SJSA1 (cell line): ENCODE measurements around the gene DDX31. TPM values are rescaled to one million over a fixed set of nuclear protein-coding genes. Genes with fewer than 3 reads are reported as not detected.

Experiments
- DNase-seq, 2 experiments: peaks; one replicate each; pipeline ENCODE4 v3.0.0-alpha.2; 2015 to 2020; ENCODE audit warnings: low spot score in 2 of 2, low read depth in 1 of 2
- H3K27ac ChIP-seq: fragments of 250-450 bp; sonication (Bioruptor Pico); 2 replicates; pipeline ENCODE4 v1.5.1; 2020; ENCODE audit warnings: mild to moderate bottlenecking, moderate library complexity
- H3K27me3 ChIP-seq: fragments of 250-450 bp; sonication (Bioruptor Pico); replicated peaks from 2 replicates; pipeline ENCODE4 v1.5.1; 2020; ENCODE audit warnings: mild to moderate bottlenecking, moderate library complexity
- H3K36me3 ChIP-seq: fragments of 250-450 bp; sonication (Bioruptor Pico); 2 replicates; pipeline ENCODE4 v1.5.1; 2020; ENCODE audit warnings: mild to moderate bottlenecking
- H3K4me1 ChIP-seq: fragments of 250-450 bp; sonication (Bioruptor Pico); replicated peaks from 2 replicates; pipeline ENCODE4 v1.6.1; 2021; ENCODE audit warnings: mild to moderate bottlenecking
- H3K4me3 ChIP-seq: fragments of 250-450 bp; sonication (Bioruptor Pico); 2 replicates; pipeline ENCODE4 v1.5.1; 2020; ENCODE audit warnings: mild to moderate bottlenecking
- H3K9me3 ChIP-seq: fragments of 250-450 bp; sonication (Bioruptor Pico); replicated peaks from 2 replicates; pipeline ENCODE4 v1.5.1; 2020; ENCODE audit warnings: mild to moderate bottlenecking
- total RNA-seq: library from RNA; depleted of rRNA; stranded (reverse); fragments of >200 nt; shearing (Covaris generic); gene quantifications from 2 replicates; pipeline ENCODE4 v1.2.3, GENCODE V29; 2014

Gene DDX31
- total RNA-seq, 1 experiment from 2014 or later = 12.1 TPM

GRCh38 chr9:132592451-132592850 is 77.3 kb downstream of the DDX31 start:
- Histone ChIP-seq H3K9me3 (no peaks in the 10 kb centered on the region), H3K36me3 (peaks cover 4% of the 10 kb centered on the region; the same call in 1 of the 2 replicates), H3K4me3 (no peak overlapping the region), H3K27ac (no peak overlapping the region), H3K4me1 (no peaks in the 10 kb centered on the region), H3K27me3 (peaks cover 36% of the 10 kb centered on the region)
- DNase-seq = no peak

GRCh38 chr9:132591751-132592314 is 78.0 kb downstream of the DDX31 start:
- Histone ChIP-seq H3K4me3 (no peak overlapping the region), H3K36me3 (peaks cover 4% of the 10 kb centered on the region; the same call in 1 of the 2 replicates), H3K27me3 (peaks cover 43% of the 10 kb centered on the region), H3K4me1 (no peaks in the 10 kb centered on the region), H3K27ac (no peak overlapping the region), H3K9me3 (no peaks in the 10 kb centered on the region)
- DNase-seq = no peak

GRCh38 chr9:132591244-132591643 is 78.5 kb downstream of the DDX31 start:
- Histone ChIP-seq H3K4me1 (no peaks in the 10 kb centered on the region), H3K27me3 (peaks cover 48% of the 10 kb centered on the region)
- no peak for DNase-seq

GRCh38 chr9:132590318-132591182 is 79.2 kb downstream of the DDX31 start:
- Histone ChIP-seq H3K27me3 (peaks cover 55% of the 10 kb centered on the region), H3K9me3 (no peaks in the 10 kb centered on the region)
- DNase-seq = no peak

More at GRCh38 chr9:132591244-132591643, 78.5 kb downstream of the DDX31 start:
- Histone ChIP-seq H3K4me3 (no peak overlapping the region), H3K9me3 (no peaks in the 10 kb centered on the region), H3K27ac (no peak overlapping the region), H3K36me3 (peaks cover 4% of the 10 kb centered on the region; the same call in 1 of the 2 replicates)

GRCh38 chr9:132590037-132590317 is 79.8 kb downstream of the DDX31 start:
- H3K27me3 ChIP-seq = peaks cover 61% of the 10 kb centered on the region
- no peak for DNase-seq
- peaks cover 2% of the 10 kb centered on the region; the same call in 1 of the 2 replicates for H3K36me3 ChIP-seq

More at GRCh38 chr9:132590318-132591182, 79.2 kb downstream of the DDX31 start:
- Histone ChIP-seq H3K36me3 (peaks cover 4% of the 10 kb centered on the region; the same call in 1 of the 2 replicates), H3K4me1 (no peaks in the 10 kb centered on the region), H3K4me3 (no peak overlapping the region), H3K27ac (no peak overlapping the region)

GRCh38 chr9:132589148-132590036 is 80.4 kb downstream of the DDX31 start:
- no peak for DNase-seq
- H3K9me3 ChIP-seq = no peaks in the 10 kb centered on the region
- H3K27me3 ChIP-seq = peaks cover 67% of the 10 kb centered on the region

More at GRCh38 chr9:132590037-132590317, 79.8 kb downstream of the DDX31 start:
- Histone ChIP-seq H3K4me3 (no peak overlapping the region), H3K9me3 (no peaks in the 10 kb centered on the region), H3K4me1 (peaks cover 4% of the 10 kb centered on the region; the same call in 1 of the 2 replicates), H3K27ac (no peak overlapping the region)

GRCh38 chr9:132588501-132589147 is 81.2 kb downstream of the DDX31 start:
- no peak overlapping the region for H3K27ac ChIP-seq
- peaks cover 72% of the 10 kb centered on the region for H3K27me3 ChIP-seq
- no peak overlapping the region for H3K4me3 ChIP-seq
- no peaks in the 10 kb centered on the region for H3K9me3 ChIP-seq
- peaks cover 5% of the 10 kb centered on the region; the same call in 1 of the 2 replicates for H3K4me1 ChIP-seq
- no peak for DNase-seq
- H3K36me3 ChIP-seq = no peaks in the 10 kb centered on the region

More at GRCh38 chr9:132589148-132590036, 80.4 kb downstream of the DDX31 start:
- no peak overlapping the region for H3K4me3 ChIP-seq
- peaks cover 5% of the 10 kb centered on the region; the same call in 1 of the 2 replicates for H3K4me1 ChIP-seq
- H3K27ac ChIP-seq = no peak overlapping the region
- H3K36me3 ChIP-seq = no peaks in the 10 kb centered on the region

GRCh38 chr9:132588098-132588497 is 81.7 kb downstream of the DDX31 start:
- no peaks in the 10 kb centered on the region for H3K9me3 ChIP-seq
- H3K27me3 ChIP-seq = peaks cover 77% of the 10 kb centered on the region
- H3K36me3 ChIP-seq = no peaks in the 10 kb centered on the region
- H3K4me3 ChIP-seq = no peak overlapping the region
- no peak overlapping the region for H3K27ac ChIP-seq
- no peak for DNase-seq
- peaks cover 5% of the 10 kb centered on the region; the same call in 1 of the 2 replicates for H3K4me1 ChIP-seq

- DNase-seq = no peak
- Histone ChIP-seq H3K4me3 (no peak overlapping the region), H3K4me1 (peaks cover 5% of the 10 kb centered on the region; the same call in 1 of the 2 replicates), H3K27ac (no peak overlapping the region), H3K36me3 (no peaks in the 10 kb centered on the region), H3K27me3 (peaks cover 82% of the 10 kb centered on the region), H3K9me3 (no peaks in the 10 kb centered on the region)
These were observed 82.2 kb downstream of the DDX31 start for GRCh38 chr9:132587592-132587955.

- H3K4me3 ChIP-seq = no peak overlapping the region
- no peak overlapping the region for H3K27ac ChIP-seq
- no peak for DNase-seq
- no peaks in the 10 kb centered on the region for H3K36me3 ChIP-seq
- peaks cover 5% of the 10 kb centered on the region; the same call in 1 of the 2 replicates for H3K4me1 ChIP-seq
- H3K9me3 ChIP-seq = no peaks in the 10 kb centered on the region
- peaks cover 87% of the 10 kb centered on the region for H3K27me3 ChIP-seq
These were observed 82.8 kb downstream of the DDX31 start for GRCh38 chr9:132586830-132587591.

- no peak for DNase-seq
- Histone ChIP-seq H3K9me3 (no peaks in the 10 kb centered on the region), H3K4me3 (no peak overlapping the region), H3K27ac (no peak overlapping the region), H3K36me3 (no peaks in the 10 kb centered on the region), H3K27me3 (peaks cover 94% of the 10 kb centered on the region), H3K4me1 (peaks cover 5% of the 10 kb centered on the region)
These were observed 83.6 kb downstream of the DDX31 start for GRCh38 chr9:132585954-132586829.
